ENCODE data around the gene IGHMBP2.
A peak's percentile ranks its signal among the peaks of the same experiment; 100 is the strongest.
"Not testable (repeated sequence)": the region's sequence is repeated elsewhere in the genome, so short reads cannot be mapped to it uniquely, and the experiment has no call there.

IGHMBP2 gene

GRCh38 chr11:68903288-68904247 is at the start of gene IGHMBP2, which contains the start of gene MRPL21:
Gene IGHMBP2 (plus strand): TSS chr11:68903891. CDS start chr11:68903953, 62 bp downstream.
Gene MRPL21 (minus strand): TSS chr11:68903832. CDS start chr11:68903810, 22 bp downstream.
- peak; percentile 80 to 82 for DNase-seq

- DNase-seq, result no peak
These were observed 49.3 kb upstream of the IGHMBP2 start for GRCh38 chr11:68854273-68854958.

DNA sequence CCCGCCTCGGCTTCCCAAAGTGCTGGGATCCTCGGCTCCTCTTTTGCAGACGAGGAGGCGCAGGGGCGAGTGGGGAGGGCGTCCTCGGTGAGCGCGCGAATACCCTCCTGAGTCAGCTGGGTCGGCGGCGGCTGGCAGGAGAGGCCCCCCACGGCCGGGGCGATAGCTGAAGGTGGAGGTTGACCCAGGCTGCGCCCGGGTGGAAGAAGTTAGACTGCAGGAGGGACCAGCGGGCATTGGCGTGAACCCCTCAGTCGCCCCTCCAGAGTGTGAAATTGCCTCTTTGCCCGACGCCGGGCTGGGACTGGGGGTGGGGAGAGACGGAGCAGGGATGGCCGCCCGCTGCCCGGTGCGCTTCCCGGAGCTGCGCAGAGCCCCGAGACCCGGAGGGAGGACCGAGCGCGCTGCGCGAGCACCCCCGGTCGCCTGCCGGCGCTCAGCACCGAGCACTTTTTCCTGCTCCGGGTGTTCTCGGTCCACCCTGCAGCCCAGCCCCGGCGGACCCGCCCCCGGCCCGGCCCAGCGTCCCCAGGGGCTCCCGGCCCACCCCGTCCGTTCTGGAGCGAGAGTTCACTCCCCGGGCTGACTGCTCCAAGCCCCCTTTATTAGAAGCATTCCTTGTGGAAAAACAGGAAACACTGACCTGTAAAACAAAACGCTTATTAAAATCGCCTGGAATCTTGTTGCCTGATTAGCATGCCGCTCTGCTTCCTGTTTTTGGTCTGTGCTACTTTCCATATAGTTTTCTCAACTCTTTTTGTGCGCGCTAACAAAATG is 48.3 kb upstream of the IGHMBP2 start:
- peak; percentile 12 to 32 for DNase-seq

GRCh38 chr11:68856425-68857030 is 47.2 kb upstream of the IGHMBP2 start:
- not testable (repeated sequence) for DNase-seq

GRCh38 chr11:68857037-68857586 is 46.6 kb upstream of the IGHMBP2 start:
- no peak for DNase-seq

GRCh38 chr11:68859123-68859522 is 44.6 kb upstream of the IGHMBP2 start:
- DNase-seq, result no peak

GRCh38 chr11:68862421-68862820 is 41.3 kb upstream of the IGHMBP2 start:
- no peak for DNase-seq

DNA sequence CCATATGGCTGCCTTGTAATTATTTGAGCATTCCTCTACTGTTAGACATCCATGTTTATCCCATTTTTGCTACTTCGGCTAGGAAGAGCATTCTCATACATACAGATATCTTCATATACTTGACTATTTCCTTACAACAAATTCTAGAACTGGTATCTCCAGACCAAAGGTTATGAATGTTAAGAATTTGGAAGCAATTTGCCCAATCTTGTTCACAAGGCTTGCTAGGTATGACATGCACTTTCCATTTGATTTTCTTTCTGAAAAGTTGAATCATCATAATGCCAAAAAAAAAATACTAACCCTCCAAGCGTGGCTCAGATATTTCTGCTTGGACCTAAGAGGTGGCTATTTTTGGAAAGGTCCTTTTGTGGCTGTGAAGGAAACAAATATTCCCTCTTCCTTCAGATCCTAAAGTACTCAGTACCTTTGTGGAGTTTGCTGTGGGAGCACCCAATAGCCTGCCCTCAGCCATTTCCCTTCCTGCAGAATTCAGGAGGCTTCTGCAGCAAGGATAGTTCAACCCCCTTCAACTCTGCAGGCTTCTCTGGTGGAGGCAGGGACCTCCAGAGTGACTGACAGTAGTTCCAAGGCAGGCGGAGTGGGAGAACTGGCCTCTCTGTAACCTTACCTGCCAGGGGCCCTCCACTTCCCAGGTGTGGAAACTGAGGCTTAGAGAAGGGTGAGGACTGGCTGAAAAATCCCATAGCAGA is 40.0 kb upstream of the IGHMBP2 start:
- no peak for DNase-seq

GRCh38 chr11:68865241-68865640 is 38.5 kb upstream of the IGHMBP2 start:
- no peak for DNase-seq

- DNase-seq, result no peak
These were observed 36.6 kb upstream of the IGHMBP2 start for GRCh38 chr11:68867066-68867465.

- DNase-seq, result no peak
These were observed 35.4 kb upstream of the IGHMBP2 start for GRCh38 chr11:68868221-68868835.

DNA sequence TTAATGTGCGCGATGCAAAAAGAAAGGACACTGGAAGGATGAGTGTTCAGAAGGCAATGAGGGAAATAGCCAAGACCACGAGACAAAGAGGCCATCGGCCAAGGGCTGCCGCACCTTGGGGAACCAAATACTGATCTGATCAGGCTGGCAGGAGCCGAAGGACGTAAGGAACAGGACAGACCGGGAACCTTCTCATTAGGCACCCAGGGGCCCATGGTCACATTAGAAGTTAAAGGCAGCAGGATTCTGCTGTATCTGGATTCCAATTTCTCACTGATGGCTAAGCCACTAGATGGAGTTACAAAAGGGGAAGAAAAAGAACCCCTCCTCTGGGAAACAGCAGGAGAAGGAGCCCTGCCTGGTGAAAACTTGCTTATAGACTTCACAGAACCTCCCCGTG is 33.2 kb upstream of the IGHMBP2 start:
- no peak for DNase-seq

DNA sequence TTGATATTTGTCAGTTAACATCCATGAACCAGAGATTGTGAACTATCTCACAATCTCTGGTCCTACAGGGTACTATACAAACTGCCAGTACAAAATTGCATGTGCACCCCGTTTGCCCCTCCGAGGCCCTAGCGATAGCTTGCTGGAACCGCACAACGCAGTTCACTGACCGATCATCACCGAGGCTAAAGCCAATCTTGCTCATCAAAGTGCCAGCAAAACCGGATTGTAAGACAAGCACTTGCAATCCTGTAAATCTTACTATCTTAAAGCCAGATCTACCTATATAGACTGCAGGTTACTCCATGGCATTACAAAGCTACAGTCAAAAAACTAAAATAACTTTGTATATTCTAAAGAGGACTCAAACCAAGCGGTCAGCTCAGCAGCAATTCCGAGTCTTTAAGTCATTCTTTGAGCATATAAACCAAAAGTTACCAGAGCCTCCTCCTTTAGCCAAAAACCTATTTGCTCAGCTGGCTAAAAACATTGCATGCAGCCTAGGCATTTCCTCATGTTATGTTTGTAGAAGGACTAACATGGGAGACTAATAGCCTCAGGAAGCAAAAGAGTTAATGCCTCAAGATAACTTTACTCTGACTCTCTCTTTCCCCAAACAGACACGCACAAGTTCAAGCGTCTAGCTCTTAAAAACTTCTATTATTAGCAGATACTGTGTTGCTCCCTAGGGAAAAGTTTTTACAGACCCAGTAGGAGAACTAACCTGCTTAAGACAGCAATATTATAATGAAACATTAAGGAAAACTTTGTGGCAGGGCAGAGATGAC is 31.3 kb upstream of the IGHMBP2 start:
- no peak for DNase-seq

- DNase-seq, result no peak
These were observed 25.7 kb upstream of the IGHMBP2 start for GRCh38 chr11:68878022-68878421.

DNA sequence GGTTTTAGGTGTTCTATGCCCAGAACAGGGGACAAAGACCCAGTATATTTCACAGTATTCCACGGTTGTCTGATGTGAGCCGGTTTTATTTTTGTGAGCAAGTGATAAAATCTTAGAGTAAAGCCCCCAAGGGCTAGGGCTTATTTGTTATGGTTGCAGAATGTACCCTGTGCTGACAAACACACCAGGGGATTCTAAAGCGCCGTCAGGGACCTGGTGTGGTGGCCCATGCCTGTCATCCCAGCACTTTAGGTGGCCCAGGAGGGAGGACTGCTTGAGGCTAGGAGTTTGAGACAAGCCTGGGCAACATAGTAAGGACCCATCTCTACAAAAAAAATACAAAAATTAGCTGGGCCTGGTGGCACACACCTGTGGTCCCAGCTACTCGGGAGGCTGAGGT is 22.8 kb upstream of the IGHMBP2 start:
- DNase-seq, result no peak

- no peak for DNase-seq
These were observed 22.4 kb upstream of the IGHMBP2 start for GRCh38 chr11:68881320-68881719.

DNA sequence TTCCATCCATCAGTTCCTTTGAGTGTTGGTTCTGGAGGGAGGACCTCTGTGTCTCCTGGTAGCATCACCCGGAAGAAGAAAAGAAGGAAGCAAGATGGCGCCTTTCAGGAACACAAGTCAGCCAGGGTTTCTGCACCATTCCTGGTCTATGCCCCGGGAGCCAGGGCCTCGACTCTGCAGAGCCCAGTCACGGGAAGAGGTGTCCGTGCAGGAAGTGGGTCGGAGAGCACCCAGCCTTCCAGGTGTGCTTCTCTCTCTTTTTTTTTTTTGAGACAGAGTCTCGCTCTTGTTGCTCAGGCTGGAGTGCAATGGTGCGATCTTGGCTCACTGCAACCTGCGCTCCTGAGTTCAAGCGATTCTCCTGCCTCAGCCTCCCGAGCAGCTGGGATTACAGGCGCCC is 21.3 kb upstream of the IGHMBP2 start:
- no peak for DNase-seq

DNA sequence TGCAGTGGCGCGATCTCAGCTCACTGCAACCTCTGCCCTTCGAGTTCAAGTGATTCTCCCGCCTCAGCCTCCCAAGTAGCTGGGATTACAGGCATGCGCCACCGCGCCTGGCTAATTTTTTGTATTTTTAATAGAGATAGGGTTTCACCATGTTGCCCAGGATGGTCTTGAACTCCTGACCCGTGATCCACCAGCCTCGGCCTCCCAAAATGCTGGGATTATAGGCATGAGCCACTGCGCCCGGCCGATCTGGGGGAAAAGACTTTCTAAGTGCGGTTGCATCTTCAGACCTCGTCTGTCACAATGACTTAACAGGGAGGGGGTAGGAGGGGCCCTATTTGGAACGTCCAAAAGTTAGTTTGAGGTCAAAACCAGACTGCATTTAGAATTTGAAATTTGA is 18.9 kb upstream of the IGHMBP2 start:
- not testable (repeated sequence) for DNase-seq

DNA sequence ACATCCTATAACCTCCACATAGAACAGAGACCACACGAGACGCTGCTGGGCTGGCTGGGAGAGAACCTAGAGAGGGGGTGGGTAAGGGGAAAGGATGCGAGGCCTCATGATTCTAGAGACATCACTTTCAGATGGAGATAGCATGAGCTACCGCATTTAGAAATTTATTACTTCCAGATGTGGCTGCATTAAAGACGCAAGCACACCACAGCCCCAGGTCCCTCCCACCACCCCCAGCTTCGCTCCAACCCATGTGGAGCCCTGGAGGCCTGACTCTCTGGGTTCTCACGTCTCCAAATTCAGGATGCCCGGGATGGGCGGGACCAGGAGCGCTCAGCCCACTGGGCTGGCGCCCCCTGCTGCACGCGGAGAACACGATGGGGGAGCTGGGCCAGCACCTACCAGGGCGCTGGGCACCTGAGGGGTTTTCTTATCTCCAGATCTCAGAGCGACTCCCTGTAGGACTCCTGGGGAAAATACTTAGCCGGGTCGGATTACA is 13.7 kb upstream of the IGHMBP2 start:
- DNase-seq, result no peak
